H1 (cell line): ENCODE measurements around the gene MAGEC1. TPM values are rescaled to one million over a fixed set of nuclear protein-coding genes. Genes with fewer than 3 reads are reported as not detected.

ENCODE experiments used
- CTCF ChIA-PET: fragments of 300-600 bp; sonication (Branson Sonifier 250); formaldehyde crosslinking; loops from one replicate; lab custom pipeline; 2021; ENCODE audit not compliant: partially characterized antibody; lab: Charles Lee
- POLR2A ChIA-PET: fragments of 300-600 bp; sonication (Branson Sonifier 250); formaldehyde crosslinking; loops from one replicate; lab custom pipeline; 2021; ENCODE audit warnings: inconsistent platforms; ENCODE audit not compliant: partially characterized antibody; lab: Charles Lee
- DNase-seq, 2 experiments: peaks; one replicate each; pipeline versions ENCODE4 v3.0.0 to v3.0.0-alpha.2; 2010 to 2022; ENCODE audit warnings: low spot score in 2 of 2, low read depth in 1 of 2, mixed read lengths in 1 of 2
- FAIRE-seq: peaks from 2 replicates; lab custom pipeline; 2011; peaks lifted over from hg19 to GRCh38; lab: Jason Lieb, UNC
- H2AFZ ChIP-seq: 2 replicates; pipeline ENCODE4 v1.8.1; 2012; ENCODE audit warnings: low read length, inconsistent platforms
- H2AK5ac ChIP-seq: 2 replicates; pipeline ENCODE4 v1.6.1; 2013; ENCODE audit warnings: low read depth, low read length
- H2BK120ac ChIP-seq: replicated peaks from 2 replicates; pipeline ENCODE3; 2013; ENCODE audit warnings: low read depth, low read length, inconsistent platforms
- H2BK12ac ChIP-seq: 2 replicates; pipeline ENCODE4 v1.6.1; 2013; ENCODE audit warnings: low read depth, low read length
- H2BK15ac ChIP-seq: 2 replicates; pipeline ENCODE4 v1.6.1; 2013; ENCODE audit warnings: low read length
- H2BK20ac ChIP-seq: 2 replicates; pipeline ENCODE4 v1.6.1; 2013; ENCODE audit warnings: low read length
- H2BK5ac ChIP-seq: 2 replicates; pipeline ENCODE4 v1.6.1; 2013; ENCODE audit warnings: low read depth, low read length
- H3K14ac ChIP-seq: 2 replicates; pipeline ENCODE4 v1.6.1; 2013; ENCODE audit warnings: inconsistent platforms; ENCODE audit not compliant: insufficient read length
- H3K18ac ChIP-seq: 2 replicates; pipeline ENCODE4 v1.6.1; 2013; ENCODE audit warnings: low read length; ENCODE audit errors: extremely low read depth
- H3K23ac ChIP-seq: 2 replicates; pipeline ENCODE4 v1.6.1; 2013; ENCODE audit warnings: inconsistent platforms; ENCODE audit not compliant: insufficient read length
- H3K23me2 ChIP-seq: 2 replicates; pipeline ENCODE4 v1.6.1; 2013; ENCODE audit warnings: low read depth, low read length
- H3K27ac ChIP-seq: 2 replicates; pipeline ENCODE4 v1.6.1; 2011; ENCODE audit warnings: low read depth, low read length, inconsistent platforms
- H3K27me3 ChIP-seq, 4 experiments: replicated peaks in 1 of 4; 1 replicate in 1 of 4; 2 replicates in 3 of 4; pipeline versions ENCODE4 v1.6.1 to v1.8.1; 2011 to 2013; ENCODE audit warnings: low read length in 3 of 4, mild to moderate bottlenecking in 3 of 4, inconsistent platforms in 2 of 4, mixed read lengths in 2 of 4, moderate library complexity in 1 of 4; ENCODE audit not compliant: control insufficient read depth in 3 of 4, insufficient read depth in 3 of 4; ENCODE audit errors: extremely low read depth in 1 of 4
- H3K36me3 ChIP-seq, 4 experiments: 2 replicates each; pipeline versions ENCODE4 v1.6.1 to v1.8.1; 2011 to 2013; ENCODE audit warnings: mild to moderate bottlenecking in 4 of 4, low read length in 3 of 4, moderate library complexity in 2 of 4, control low read depth in 1 of 4, inconsistent platforms in 1 of 4; ENCODE audit not compliant: insufficient read depth in 4 of 4, control insufficient read depth in 2 of 4
- H3K4ac ChIP-seq: replicated peaks from 2 replicates; pipeline ENCODE3; 2013; ENCODE audit warnings: low read length, low read depth, mixed read lengths, inconsistent platforms; ENCODE audit not compliant: insufficient read length
- H3K4me1 ChIP-seq, 4 experiments: replicated peaks in 1 of 4; 1 replicate in 1 of 4; 2 replicates in 3 of 4; pipeline versions ENCODE4 v1.6.1 to v1.8.1; 2011 to 2013; ENCODE audit warnings: low read length in 3 of 4, inconsistent platforms in 2 of 4, mixed read lengths in 1 of 4; ENCODE audit not compliant: insufficient read depth in 4 of 4, control insufficient read depth in 3 of 4
- H3K4me2 ChIP-seq, 2 experiments: 2 replicates each; pipeline versions ENCODE4 v1.6.1 to v1.8.1; 2011 to 2013; ENCODE audit warnings: low read depth in 2 of 2, low read length in 2 of 2, control low read depth in 1 of 2, inconsistent platforms in 1 of 2, mild to moderate bottlenecking in 1 of 2; ENCODE audit not compliant: insufficient read depth in 1 of 2
- H3K4me3 ChIP-seq, 4 experiments: fragments of 200-600, 300-600 bp in 1 of 4; sonication (generic), shearing (Covaris generic), sonication (Bioruptor Twin) in 1 of 4; 2 replicates each; pipeline versions ENCODE4 v1.5.1 to v1.8.1; 2011 to 2016; ENCODE audit warnings: low read length in 4 of 4, low read depth in 3 of 4, control low read depth in 2 of 4, inconsistent platforms in 2 of 4, mild to moderate bottlenecking in 2 of 4, mixed read lengths in 1 of 4, moderate library complexity in 1 of 4; ENCODE audit not compliant: insufficient read depth in 2 of 4; ENCODE audit errors: extremely low read depth in 1 of 4
- H3K56ac ChIP-seq: replicated peaks from 2 replicates; pipeline ENCODE3; 2013; ENCODE audit warnings: low read depth, mild to moderate bottlenecking, mixed read lengths, low read length, inconsistent platforms; ENCODE audit not compliant: insufficient read length
- H3K79me1 ChIP-seq: 2 replicates; pipeline ENCODE4 v1.6.1; 2013; ENCODE audit warnings: low read depth, low read length, control low read depth
- H3K79me2 ChIP-seq, 2 experiments: 2 replicates each; pipeline versions ENCODE4 v1.6.1 to v1.8.1; 2012 to 2013; ENCODE audit warnings: low read length in 2 of 2, mild to moderate bottlenecking in 2 of 2, inconsistent platforms in 1 of 2; ENCODE audit not compliant: insufficient read depth in 2 of 2, control insufficient read depth in 1 of 2
- H3K9ac ChIP-seq, 4 experiments: replicated peaks in 1 of 4; 1 replicate in 1 of 4; 2 replicates in 3 of 4; pipeline versions ENCODE4 v1.6.1 to v1.8.1; 2011 to 2013; ENCODE audit warnings: low read depth in 3 of 4, low read length in 3 of 4, control low read depth in 2 of 4, mild to moderate bottlenecking in 2 of 4, moderate library complexity in 2 of 4, inconsistent platforms in 1 of 4; ENCODE audit errors: extremely low read depth in 1 of 4
- H3K9me3 ChIP-seq, 2 experiments: 2 replicates each; pipeline versions ENCODE4 v1.6.1 to v1.8.1; 2012 to 2013; ENCODE audit warnings: mild to moderate bottlenecking in 2 of 2, moderate library complexity in 2 of 2, control low read depth in 1 of 2, inconsistent platforms in 1 of 2, low read depth in 1 of 2, low read length in 1 of 2, mixed read lengths in 1 of 2; ENCODE audit not compliant: insufficient read depth in 2 of 2
- H4K20me1 ChIP-seq, 2 experiments: replicated peaks in 1 of 2; 2 replicates each; pipeline versions ENCODE3 to v1.8.1; 2011 to 2013; ENCODE audit warnings: inconsistent platforms in 2 of 2, low read length in 2 of 2, mild to moderate bottlenecking in 1 of 2; ENCODE audit not compliant: insufficient read depth in 2 of 2, control insufficient read depth in 1 of 2
- H4K5ac ChIP-seq: 2 replicates; pipeline ENCODE4 v1.6.1; 2013; ENCODE audit warnings: low read length, low read depth, mixed read lengths, inconsistent platforms; ENCODE audit not compliant: insufficient read length
- H4K8ac ChIP-seq: 2 replicates; pipeline ENCODE4 v1.8.0; 2013; ENCODE audit warnings: mild to moderate bottlenecking, moderate library complexity, low read length, inconsistent platforms; ENCODE audit not compliant: insufficient read depth; ENCODE audit errors: extremely low read depth
- H4K91ac ChIP-seq: replicated peaks from 2 replicates; pipeline ENCODE3; 2013; ENCODE audit warnings: low read length, mixed read lengths, inconsistent platforms; ENCODE audit not compliant: insufficient read length
- CBX8 ChIP-seq: fragments of 300-800, 300-1000 bp; sonication (generic); IDR thresholded peaks from 2 replicates; pipeline ENCODE4 v1.7.1; 2016; ENCODE audit warnings: low read depth, low read length, borderline replicate concordance
- EGR1 ChIP-seq: IDR thresholded peaks from 2 replicates; pipeline ENCODE4 v1.6.1; 2011; ENCODE audit warnings: low read depth, low read length, borderline replicate concordance
- HDAC6 ChIP-seq: IDR thresholded peaks from one replicate; pipeline ENCODE4 v1.7.1; 2012; ENCODE audit warnings: low read depth, mild to moderate bottlenecking, inconsistent platforms, low read length, moderate library complexity
- NRF1 ChIP-seq: IDR thresholded peaks from 2 replicates; pipeline ENCODE4 v1.6.1; 2011; ENCODE audit warnings: mild to moderate bottlenecking, low read depth, low read length, improper control_type of control experiment
- SIX5 ChIP-seq: IDR thresholded peaks from 2 replicates; pipeline ENCODE4 v1.6.1; 2011; ENCODE audit warnings: mild to moderate bottlenecking, low read depth, low read length
- SP2 ChIP-seq: IDR thresholded peaks from 2 replicates; pipeline ENCODE4 v1.6.1; 2012; ENCODE audit warnings: mild to moderate bottlenecking, low read length, inconsistent platforms
- SUZ12 ChIP-seq: fragments of 200-600 bp; sonication (generic); IDR thresholded peaks from 2 replicates; pipeline ENCODE4 v1.6.1; 2012; ENCODE audit warnings: mild to moderate bottlenecking, inconsistent platforms, low read length, moderate library complexity, mixed read lengths
- TEAD4 ChIP-seq: IDR thresholded peaks from 2 replicates; pipeline ENCODE4 v1.6.1; 2012; ENCODE audit warnings: low read depth, low read length, inconsistent platforms, mixed read lengths
- YY1 ChIP-seq: IDR thresholded peaks from 2 replicates; pipeline ENCODE4 v1.6.1; 2011; ENCODE audit warnings: low read depth, mild to moderate bottlenecking, low read length
- WGBS, 2 experiments: shearing (Covaris generic) in 1 of 2; methylation state at CpG; one replicate each; pipeline versions ENCODE4 v1.1.6 to v1.1.7; 2013 to 2015; ENCODE audit warnings: low lambda C conversion rate in 2 of 2, mixed read lengths in 2 of 2, inconsistent platforms in 1 of 2, low coverage in 1 of 2, missing lambda C conversion rate in 1 of 2; ENCODE audit not compliant: insufficient replicate concordance in 2 of 2, insufficient coverage in 1 of 2, insufficient read length in 1 of 2; ENCODE audit errors: extremely low coverage in 1 of 2, missing lambda C conversion rate in 1 of 2; 5-methylcytosine and 5-hydroxymethylcytosine counted together
- polyA plus RNA-seq, 7 experiments: library from polyadenylated mRNA; depleted of rRNA in 3 of 7; stranded (reverse) in 5 of 7; unstranded in 2 of 7; fragments of >200 nt in 5 of 7; fragments of 200-250 nt in 2 of 7; gene quantifications; 1 replicate in 5 of 7; 2 replicates in 1 of 7; 4 replicates in 1 of 7; pipeline versions ENCODE4 v1.2.1 to v1.2.3, GENCODE V29; 2011 to 2013; ENCODE audit warnings: missing spikeins in 2 of 7, mixed read lengths in 2 of 7
- total RNA-seq: library from RNA; stranded (reverse); fragmentation: NEBNext Ultra II Directional; extraction: Animal tissue kit (Norgen Biotek cat#: 25700); gene quantifications from 2 replicates; pipeline ENCODE4 v1.2.1, GENCODE V29; 2021
- TF ChIP-seq, protein P1 (sequence below), 3 experiments: IDR thresholded peaks; 1 replicate in 2 of 3; 2 replicates in 1 of 3; pipeline versions ENCODE4 v1.5.1 to v1.6.1; 2011; ENCODE audit warnings: low read length in 3 of 3, mild to moderate bottlenecking in 3 of 3, inconsistent platforms in 2 of 3, low read depth in 1 of 3, moderate library complexity in 1 of 3; ENCODE audit not compliant: insufficient read depth in 1 of 3; ENCODE audit errors: control extremely low read depth in 1 of 3
- TF ChIP-seq, protein P2 (sequence below): IDR thresholded peaks from 2 replicates; pipeline ENCODE4 v1.6.1; 2012; ENCODE audit warnings: inconsistent platforms
- TF ChIP-seq, protein P3 (sequence below): IDR thresholded peaks from 2 replicates; pipeline ENCODE4 v1.6.1; 2011; ENCODE audit warnings: low read length, improper control_type of control experiment

MAGEC1 gene
- total and polyA plus RNA-seq, 2 of the 8 experiments (the other 6 are each of a cell fraction or from before 2014, with no cell fraction given) = not detected

DNA sequence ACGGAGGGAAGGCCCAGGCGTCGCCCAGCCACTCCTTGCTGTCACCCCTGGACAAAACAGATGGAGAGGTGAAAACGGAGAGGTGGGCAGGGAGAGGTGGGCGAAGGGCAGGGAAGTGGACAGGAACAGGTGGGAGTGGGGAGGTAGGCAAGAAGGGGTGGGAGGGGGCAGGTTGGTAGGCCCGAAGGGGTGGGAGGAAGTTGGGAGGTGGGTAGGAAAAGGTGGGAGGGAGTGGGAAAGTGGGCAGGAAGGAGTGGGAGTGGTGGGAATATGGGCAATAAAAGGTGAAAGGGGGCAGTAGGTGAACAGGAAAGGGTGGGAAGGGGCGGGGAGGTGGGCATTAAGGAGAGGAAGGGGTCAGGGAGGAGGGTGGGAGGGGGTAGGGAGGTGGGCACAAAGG lies 9.0 kb upstream of the MAGEC1 start:
- Histone ChIP-seq H2AK5ac (no peak overlapping the region), H2BK12ac (no peak overlapping the region), H4K91ac (no peak overlapping the region), H3K4me3 (no peak overlapping the region), H3K23ac (no peak overlapping the region), H3K27ac (no peak overlapping the region), H2BK120ac (no peak overlapping the region), H3K27me3 (no peaks in the 10 kb centered on the region), H2AFZ (no peak overlapping the region), H4K5ac (no peak overlapping the region), H2BK15ac (no peak overlapping the region), H3K4ac (no peak overlapping the region), H3K23me2 (no peaks in the 10 kb centered on the region), H3K18ac (no peak overlapping the region), H3K9me3 (no peaks in the 10 kb centered on the region), H3K79me1 (no peaks in the 10 kb centered on the region), H3K56ac (no peak overlapping the region), H3K4me2 (no peak overlapping the region), H3K79me2 (no peaks in the 10 kb centered on the region), H3K36me3 (no peaks in the 10 kb centered on the region), H4K20me1 (no peaks in the 10 kb centered on the region), H3K9ac (no peak overlapping the region), H2BK20ac (no peak overlapping the region), H2BK5ac (no peak overlapping the region), H3K4me1 (no peaks in the 10 kb centered on the region), H3K14ac (no peak overlapping the region), H4K8ac (no peak overlapping the region)
- ChIA-PET CTCF (no interaction called here), POLR2A (no interaction called here)
- FAIRE-seq (no peak), DNase-seq (no peak)
- WGBS, 2 experiments = 100% methylated on average over 4 of the region's 7 CpGs; no CpG with 5 or more reads in 1 of the 2 experiments
- no peak for TF ChIP-seq YY1
- TF ChIP-seq TEAD4 = no peak
- TF ChIP-seq, protein P1, sequence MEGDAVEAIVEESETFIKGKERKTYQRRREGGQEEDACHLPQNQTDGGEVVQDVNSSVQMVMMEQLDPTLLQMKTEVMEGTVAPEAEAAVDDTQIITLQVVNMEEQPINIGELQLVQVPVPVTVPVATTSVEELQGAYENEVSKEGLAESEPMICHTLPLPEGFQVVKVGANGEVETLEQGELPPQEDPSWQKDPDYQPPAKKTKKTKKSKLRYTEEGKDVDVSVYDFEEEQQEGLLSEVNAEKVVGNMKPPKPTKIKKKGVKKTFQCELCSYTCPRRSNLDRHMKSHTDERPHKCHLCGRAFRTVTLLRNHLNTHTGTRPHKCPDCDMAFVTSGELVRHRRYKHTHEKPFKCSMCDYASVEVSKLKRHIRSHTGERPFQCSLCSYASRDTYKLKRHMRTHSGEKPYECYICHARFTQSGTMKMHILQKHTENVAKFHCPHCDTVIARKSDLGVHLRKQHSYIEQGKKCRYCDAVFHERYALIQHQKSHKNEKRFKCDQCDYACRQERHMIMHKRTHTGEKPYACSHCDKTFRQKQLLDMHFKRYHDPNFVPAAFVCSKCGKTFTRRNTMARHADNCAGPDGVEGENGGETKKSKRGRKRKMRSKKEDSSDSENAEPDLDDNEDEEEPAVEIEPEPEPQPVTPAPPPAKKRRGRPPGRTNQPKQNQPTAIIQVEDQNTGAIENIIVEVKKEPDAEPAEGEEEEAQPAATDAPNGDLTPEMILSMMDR (IDR thresholded peaks at IDR 0.05; ENCODE audit: control extremely low read depth in 1 of 3, insufficient read depth in 1 of 3, low read depth in 1 of 3, low read length in 3 of 3) = no peak
- no peak for TF ChIP-seq SP2
- TF ChIP-seq SIX5 = no peak
- TF ChIP-seq, protein P2, sequence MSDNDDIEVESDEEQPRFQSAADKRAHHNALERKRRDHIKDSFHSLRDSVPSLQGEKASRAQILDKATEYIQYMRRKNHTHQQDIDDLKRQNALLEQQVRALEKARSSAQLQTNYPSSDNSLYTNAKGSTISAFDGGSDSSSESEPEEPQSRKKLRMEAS = no peak
- no peak for TF ChIP-seq CBX8
- TF ChIP-seq, protein P3, sequence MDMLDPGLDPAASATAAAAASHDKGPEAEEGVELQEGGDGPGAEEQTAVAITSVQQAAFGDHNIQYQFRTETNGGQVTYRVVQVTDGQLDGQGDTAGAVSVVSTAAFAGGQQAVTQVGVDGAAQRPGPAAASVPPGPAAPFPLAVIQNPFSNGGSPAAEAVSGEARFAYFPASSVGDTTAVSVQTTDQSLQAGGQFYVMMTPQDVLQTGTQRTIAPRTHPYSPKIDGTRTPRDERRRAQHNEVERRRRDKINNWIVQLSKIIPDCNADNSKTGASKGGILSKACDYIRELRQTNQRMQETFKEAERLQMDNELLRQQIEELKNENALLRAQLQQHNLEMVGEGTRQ = no peak
- TF ChIP-seq NRF1 = no peak
- TF ChIP-seq SUZ12 = no peak
- no peak for TF ChIP-seq HDAC6
- TF ChIP-seq EGR1 = no peak
